Prostate gland (tissue), 2 donors: ENCODE measurements around the gene PTPRM. TPM values are rescaled to one million over a fixed set of nuclear protein-coding genes. Genes with fewer than 3 reads are reported as not detected.
A peak's percentile ranks its signal among the peaks of the same experiment; 100 is the strongest.

Experiments
- DNase-seq: peaks from one replicate; pipeline ENCODE4 v3.0.0-alpha.2; 2019; ENCODE audit warnings: low spot score
- H3K27ac ChIP-seq, 2 donors: fragments of 200-600 bp; sonication (generic); 2 replicates each; pipeline ENCODE4 v1.5.1; 2017 to 2019
- H3K27me3 ChIP-seq: fragments of 200-600 bp; sonication (generic); replicated peaks from 2 replicates; pipeline ENCODE4 v1.5.1; 2019; ENCODE audit not compliant: insufficient read depth
- H3K36me3 ChIP-seq, 2 donors: fragments of 200-600 bp; sonication (generic); 1 replicate in 1 of 2; 2 replicates in 1 of 2; pipeline versions ENCODE4 v1.5.1 to v1.8.1; 2017 to 2019
- H3K4me1 ChIP-seq: fragments of 200-600 bp; sonication (generic); replicated peaks from 2 replicates; pipeline ENCODE4 v1.5.1; 2019
- H3K4me3 ChIP-seq, 2 donors: fragments of 200-600 bp; sonication (generic); 2 replicates each; pipeline ENCODE4 v1.5.1; 2017 to 2019
- H3K9me3 ChIP-seq: fragments of 200-600 bp; sonication (generic); 2 replicates; pipeline ENCODE4 v1.5.1; 2017
- POLR2A ChIP-seq: fragments of 450-650 bp; IDR thresholded peaks from one replicate; pipeline ENCODE4 v1.6.1; 2016; ENCODE audit warnings: antibody characterized with exemption, mild to moderate bottlenecking
- POLR2AphosphoS5 ChIP-seq: sonication (generic); formaldehyde crosslinking; IDR thresholded peaks from one replicate; pipeline ENCODE4 v1.6.1; 2017; ENCODE audit warnings: antibody characterized with exemption
- WGBS: methylation state at CpG from one replicate; pipeline ENCODE4 v1.1.5; 2018; 5-methylcytosine and 5-hydroxymethylcytosine counted together
- intact Hi-C: fragments of 100-400 bp; cut with DNase I; formaldehyde crosslinking; loops from one replicate; pipeline ENCODE4 v1.14.2; 2022
- total RNA-seq, 2 donors: library from RNA; depleted of rRNA; stranded (reverse); fragments of >200 nt; gene quantifications; one replicate each; pipeline ENCODE4 v1.1.0, GENCODE V29; 2016
- TF ChIP-seq, protein P1 (sequence below), 4 experiments: fragments of 200-600 bp in 2 of 4; fragments of 450-650 bp in 2 of 4; sonication (generic) in 2 of 4; IDR thresholded peaks; 1 replicate in 3 of 4; 2 replicates in 1 of 4; pipeline ENCODE4 v1.5.1; 2016 to 2019; ENCODE audit warnings: antibody characterized with exemption in 4 of 4, mild to moderate bottlenecking in 2 of 4, moderate library complexity in 2 of 4

The PTPRM gene
- total RNA-seq, 2 donors from 2014 or later, result 32.9 to 92.6 TPM

DNA sequence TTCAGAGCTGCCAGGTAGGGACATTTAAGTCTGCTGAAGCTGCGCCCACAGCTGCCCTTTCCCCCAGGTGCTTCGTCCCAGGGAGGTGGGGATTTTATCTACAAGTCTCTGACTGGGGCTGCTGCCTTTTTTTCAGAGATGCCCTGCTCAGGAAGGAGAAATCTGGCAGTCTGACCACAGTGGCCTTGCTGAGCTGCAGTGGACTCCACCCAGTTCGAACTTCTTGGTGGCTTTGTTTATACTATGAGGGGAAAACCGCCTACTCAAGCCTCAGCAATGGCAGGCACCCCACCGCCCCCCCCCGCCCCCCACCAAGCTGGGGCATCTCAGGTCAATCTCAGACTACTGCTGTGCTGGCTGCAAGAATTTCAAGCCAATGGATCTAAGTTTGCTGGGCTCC is 584.1 kb downstream of the PTPRM start:
- Histone ChIP-seq H3K36me3 (no peaks in the 10 kb centered on the region), H3K27ac (no peak overlapping the region), H3K9me3 (no peaks in the 10 kb centered on the region), H3K27me3 (no peaks in the 10 kb centered on the region), H3K4me3 (no peak overlapping the region), H3K4me1 (no peaks in the 10 kb centered on the region)
- TF ChIP-seq POLR2A (no peak), POLR2AphosphoS5 (no peak)
- TF ChIP-seq, protein P1, sequence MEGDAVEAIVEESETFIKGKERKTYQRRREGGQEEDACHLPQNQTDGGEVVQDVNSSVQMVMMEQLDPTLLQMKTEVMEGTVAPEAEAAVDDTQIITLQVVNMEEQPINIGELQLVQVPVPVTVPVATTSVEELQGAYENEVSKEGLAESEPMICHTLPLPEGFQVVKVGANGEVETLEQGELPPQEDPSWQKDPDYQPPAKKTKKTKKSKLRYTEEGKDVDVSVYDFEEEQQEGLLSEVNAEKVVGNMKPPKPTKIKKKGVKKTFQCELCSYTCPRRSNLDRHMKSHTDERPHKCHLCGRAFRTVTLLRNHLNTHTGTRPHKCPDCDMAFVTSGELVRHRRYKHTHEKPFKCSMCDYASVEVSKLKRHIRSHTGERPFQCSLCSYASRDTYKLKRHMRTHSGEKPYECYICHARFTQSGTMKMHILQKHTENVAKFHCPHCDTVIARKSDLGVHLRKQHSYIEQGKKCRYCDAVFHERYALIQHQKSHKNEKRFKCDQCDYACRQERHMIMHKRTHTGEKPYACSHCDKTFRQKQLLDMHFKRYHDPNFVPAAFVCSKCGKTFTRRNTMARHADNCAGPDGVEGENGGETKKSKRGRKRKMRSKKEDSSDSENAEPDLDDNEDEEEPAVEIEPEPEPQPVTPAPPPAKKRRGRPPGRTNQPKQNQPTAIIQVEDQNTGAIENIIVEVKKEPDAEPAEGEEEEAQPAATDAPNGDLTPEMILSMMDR (IDR thresholded peaks at IDR 0.05), result no peak
- DNase-seq, result no peak
- intact Hi-C loops, result no loop called here
- 89% methylated on average over 6 of the region's 6 CpGs for WGBS

DNA sequence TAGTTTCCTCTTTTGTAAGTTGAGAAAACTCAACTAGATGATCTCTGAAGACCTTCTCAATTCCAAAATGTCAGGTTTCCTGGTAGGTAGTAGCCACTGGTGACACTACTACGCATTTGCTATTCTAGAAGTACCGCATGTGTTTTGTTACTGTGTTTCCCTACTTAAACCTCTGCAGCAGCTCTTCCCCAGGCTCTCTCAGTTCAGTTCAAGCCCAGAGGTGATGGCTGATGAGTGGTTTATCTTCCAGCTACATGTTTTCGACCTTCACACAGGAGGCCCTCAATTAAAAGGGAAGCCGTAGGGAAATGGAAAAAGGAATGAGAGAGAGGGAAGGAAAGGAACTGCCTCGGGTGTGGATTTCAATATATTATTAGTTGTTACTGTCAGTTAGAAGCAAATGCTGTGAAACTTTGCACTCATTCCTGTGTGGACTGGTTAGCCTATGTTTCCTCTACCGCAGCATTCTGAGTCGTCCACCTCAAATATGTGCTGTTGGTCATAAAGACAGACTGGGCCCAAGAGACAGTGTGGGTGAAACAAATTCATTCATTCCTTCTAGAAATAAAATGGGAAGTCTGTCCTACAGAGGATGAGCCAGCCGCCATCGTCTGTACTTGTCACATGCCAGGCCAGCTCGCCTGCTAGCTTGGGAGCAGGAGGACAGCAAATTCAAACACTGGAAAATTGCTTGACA is 586.9 kb downstream of the PTPRM start:
- Histone ChIP-seq H3K9me3 (no peaks in the 10 kb centered on the region), H3K36me3 (no peaks in the 10 kb centered on the region), H3K4me1 (no peaks in the 10 kb centered on the region), H3K4me3 (no peak overlapping the region), H3K27me3 (no peaks in the 10 kb centered on the region), H3K27ac (no peak overlapping the region)
- intact Hi-C loops, result no loop called here
- no peak for DNase-seq
- TF ChIP-seq, protein P1 (IDR thresholded peaks at IDR 0.05), result no peak
- TF ChIP-seq POLR2A (no peak), POLR2AphosphoS5 (no peak)
- 83% methylated on average over 10 of the region's 10 CpGs for WGBS

DNA sequence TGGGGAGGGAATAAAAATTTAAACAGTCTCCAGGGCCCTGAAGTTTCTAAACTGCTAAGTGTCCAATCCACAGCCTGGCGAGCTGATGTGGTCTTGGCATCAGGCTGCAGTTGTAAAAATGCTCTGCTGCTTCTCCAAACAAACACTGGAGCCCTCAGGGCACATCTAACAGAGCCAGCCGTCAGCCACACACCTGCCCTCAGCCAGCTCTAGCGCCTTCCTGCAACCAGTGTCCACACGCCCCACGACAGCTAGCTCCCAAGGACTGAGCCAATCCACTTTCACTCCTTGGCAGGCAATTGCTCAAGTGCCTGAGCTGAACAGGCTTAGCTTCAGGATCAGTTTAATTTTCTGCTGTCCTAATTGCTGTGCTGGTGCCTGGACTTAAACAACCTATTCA is 595.7 kb downstream of the PTPRM start:
- 26% methylated on average over 5 of the region's 5 CpGs for WGBS
- Histone ChIP-seq H3K4me1 (no peaks in the 10 kb centered on the region), H3K4me3 (no peak overlapping the region), H3K9me3 (no peaks in the 10 kb centered on the region), H3K36me3 (no peaks in the 10 kb centered on the region), H3K27ac (no peak overlapping the region), H3K27me3 (no peaks in the 10 kb centered on the region)
- peak; percentile 64 for TF ChIP-seq POLR2AphosphoS5
- TF ChIP-seq POLR2A, result no peak
- DNase-seq, result peak; percentile 84
- intact Hi-C loops, result no loop called here

DNA sequence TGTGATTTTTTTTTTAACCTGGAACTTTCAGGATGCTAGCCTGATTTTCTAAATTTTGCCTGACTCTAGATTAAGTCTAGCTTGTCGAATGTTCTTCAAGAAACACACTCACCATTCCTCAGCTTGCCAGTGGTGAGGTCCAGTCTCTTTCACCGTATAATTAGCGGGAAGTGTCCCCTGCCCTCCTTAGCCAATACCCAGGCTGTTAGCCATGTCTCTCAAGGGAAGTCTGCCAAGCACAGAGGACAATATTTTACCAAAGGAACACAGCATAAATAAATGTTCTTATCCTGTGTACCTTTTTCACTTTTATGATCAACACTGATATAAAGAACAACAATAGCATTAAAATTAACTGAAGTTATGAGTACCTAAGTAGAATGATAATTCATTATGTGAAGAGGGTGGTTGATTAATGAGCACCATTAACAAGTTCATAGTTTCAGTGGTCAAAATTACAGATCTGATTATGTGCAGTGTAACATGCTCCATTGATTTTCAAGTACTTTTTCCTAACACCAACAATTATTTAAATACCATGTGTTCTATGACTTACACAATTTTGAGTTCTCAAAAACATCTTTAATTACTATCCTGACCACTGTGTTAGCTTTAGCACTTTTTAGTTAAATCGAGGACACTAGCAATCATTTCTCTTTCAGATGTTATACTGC is 596.3 kb downstream of the PTPRM start:
- TF ChIP-seq, protein P1 (IDR thresholded peaks at IDR 0.05), result no peak
- intact Hi-C loops, result no loop called here
- Histone ChIP-seq H3K4me1 (no peaks in the 10 kb centered on the region), H3K9me3 (no peaks in the 10 kb centered on the region), H3K27me3 (no peaks in the 10 kb centered on the region), H3K27ac (no peak overlapping the region), H3K4me3 (no peak overlapping the region), H3K36me3 (no peaks in the 10 kb centered on the region)
- peak; percentile 13 for DNase-seq
- 56% methylated on average over 4 of the region's 4 CpGs for WGBS

DNA sequence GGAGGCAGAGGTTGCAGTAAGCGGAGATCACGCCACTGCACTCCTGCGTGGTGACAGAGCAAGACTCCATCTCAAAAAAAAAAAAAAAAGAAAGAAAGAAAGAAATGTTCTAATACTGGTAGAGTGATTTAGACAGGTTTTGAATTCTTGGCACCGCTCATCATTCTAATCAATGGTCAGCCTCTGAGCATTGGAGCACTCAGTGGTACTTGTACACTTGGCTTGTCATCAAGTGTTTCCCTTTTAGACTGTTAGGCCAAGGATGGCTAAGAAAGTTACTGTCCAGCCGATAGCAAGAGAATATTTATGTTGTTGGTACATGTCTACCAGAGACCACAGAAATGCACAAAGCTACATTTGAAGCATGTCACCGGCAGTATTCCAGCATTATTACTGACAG is 598.0 kb downstream of the PTPRM start:
- intact Hi-C loops, result no loop called here
- Histone ChIP-seq H3K27me3 (no peaks in the 10 kb centered on the region), H3K9me3 (no peaks in the 10 kb centered on the region), H3K27ac (no peak overlapping the region), H3K4me3 (no peak overlapping the region), H3K36me3 (no peaks in the 10 kb centered on the region), H3K4me1 (no peaks in the 10 kb centered on the region)
- DNase-seq, result no peak
- TF ChIP-seq POLR2AphosphoS5, result no peak
- TF ChIP-seq POLR2A, result no peak
- TF ChIP-seq, protein P1 (IDR thresholded peaks at IDR 0.05), result no peak
- 96% methylated on average over 6 of the region's 6 CpGs for WGBS
